Karpas-422 (cell line): Measurements from ENCODE around the gene CDC45. TPM values are rescaled to one million over a fixed set of nuclear protein-coding genes. Genes with fewer than 3 reads are reported as not detected.

Experiments used
- DNase-seq: peaks from one replicate; pipeline ENCODE4 v3.0.0-alpha.2; 2015
- H2AFZ ChIP-seq: fragments of 200-600 bp; sonication (generic); 2 replicates; pipeline ENCODE4 v1.6.1; 2014; ENCODE audit warnings: antibody characterized with exemption, low read length, mixed read lengths
- H3K27ac ChIP-seq: fragments of 200-600 bp; sonication (generic); 2 replicates; pipeline ENCODE4 v1.5.1; 2014; ENCODE audit warnings: mild to moderate bottlenecking, low read length, moderate library complexity
- H3K27me3 ChIP-seq: fragments of 200-600 bp; sonication (generic); 2 replicates; pipeline ENCODE4 v1.6.1; 2014; ENCODE audit warnings: low read length, mixed read lengths
- H3K36me3 ChIP-seq: fragments of 200-600 bp; sonication (generic); 2 replicates; pipeline ENCODE4 v1.6.1; 2014; ENCODE audit warnings: low read length, mixed read lengths; ENCODE audit not compliant: insufficient read depth
- H3K4me1 ChIP-seq: fragments of 200-600 bp; sonication (generic); 2 replicates; pipeline ENCODE4 v1.6.1; 2014; ENCODE audit warnings: mild to moderate bottlenecking, low read length, mixed read lengths
- H3K4me2 ChIP-seq: fragments of 200-600 bp; sonication (generic); 2 replicates; pipeline ENCODE4 v1.6.1; 2014; ENCODE audit warnings: low read length, low read depth, mild to moderate bottlenecking; ENCODE audit not compliant: poor library complexity, severe bottlenecking
- H3K4me3 ChIP-seq: fragments of 200-600 bp; sonication (generic); 2 replicates; pipeline ENCODE4 v1.5.1; 2014; ENCODE audit warnings: mild to moderate bottlenecking, antibody characterized with exemption, low read length, mixed read lengths
- H3K79me2 ChIP-seq: fragments of 200-600 bp; sonication (generic); 2 replicates; pipeline ENCODE4 v1.6.1; 2014; ENCODE audit warnings: mild to moderate bottlenecking, low read length, mixed read lengths
- H3K9ac ChIP-seq: fragments of 200-600 bp; sonication (generic); 2 replicates; pipeline ENCODE4 v1.6.0; 2014; ENCODE audit warnings: low read length
- H3K9me2 ChIP-seq: fragments of 200-600 bp; sonication (generic), shearing (Covaris generic); replicated peaks from 2 replicates; pipeline ENCODE4 v1.6.0; 2014; ENCODE audit warnings: mild to moderate bottlenecking, low read length, moderate library complexity; ENCODE audit not compliant: insufficient read depth
- H3K9me3 ChIP-seq: fragments of 300-700, 200-600 bp; sonication (generic); 2 replicates; pipeline ENCODE4 v1.6.1; 2014; ENCODE audit warnings: low read length, mixed read lengths
- H4K20me1 ChIP-seq: fragments of 200-600 bp; sonication (generic); 2 replicates; pipeline ENCODE4 v1.6.1; 2014; ENCODE audit warnings: mild to moderate bottlenecking, antibody characterized with exemption, low read length, low read depth; ENCODE audit not compliant: insufficient read depth
- total RNA-seq: library from RNA; depleted of rRNA; stranded (reverse); fragments of >200 nt; shearing (Covaris generic); gene quantifications from 2 replicates; pipeline ENCODE4 v1.2.3, GENCODE V29; 2014; ENCODE audit warnings: low replicate concordance

CDC45 gene
- total RNA-seq, 1 experiment from 2014 or later, result 28.1 TPM

DNA sequence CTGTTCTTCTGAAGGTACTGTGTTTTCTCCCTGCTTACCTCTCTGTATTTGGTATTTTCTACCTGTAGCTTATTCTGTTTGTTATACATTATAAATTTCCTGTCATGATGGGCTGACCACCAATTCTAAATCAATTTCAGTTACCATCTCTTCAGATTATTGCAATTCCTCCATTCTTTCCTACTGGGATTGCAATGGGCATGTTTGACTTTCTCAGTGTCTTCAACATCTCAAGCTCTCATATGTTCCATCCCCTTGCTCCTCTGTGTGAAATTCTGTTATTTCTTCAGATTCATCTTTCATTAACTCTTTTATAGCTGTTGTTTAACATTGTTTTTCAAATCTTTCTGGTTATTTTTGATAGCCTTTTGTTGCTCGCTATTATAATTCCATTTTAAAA lies 16.7 kb upstream of the CDC45 start:
- no peaks in the 10 kb centered on the region for H3K4me1 ChIP-seq
- peaks cover 46% of the 10 kb centered on the region; the same call in 1 of the 2 replicates for H3K36me3 ChIP-seq
- H3K27ac ChIP-seq, result no peak overlapping the region
- no peaks in the 10 kb centered on the region for H3K9me3 ChIP-seq
- no peak overlapping the region for H3K9ac ChIP-seq
- H4K20me1 ChIP-seq, result no peaks in the 10 kb centered on the region
- DNase-seq, result no peak
- H3K9me2 ChIP-seq, result no peaks in the 10 kb centered on the region
- 0 out of 2 replicates have a peak, but pooled peaks cover 6% of the 10 kb centered on the region for H3K79me2 ChIP-seq
- H3K4me3 ChIP-seq, result no peak overlapping the region
- H3K4me2 ChIP-seq, result no peak overlapping the region
- no peak overlapping the region for H2AFZ ChIP-seq
- no peaks in the 10 kb centered on the region for H3K27me3 ChIP-seq

DNA sequence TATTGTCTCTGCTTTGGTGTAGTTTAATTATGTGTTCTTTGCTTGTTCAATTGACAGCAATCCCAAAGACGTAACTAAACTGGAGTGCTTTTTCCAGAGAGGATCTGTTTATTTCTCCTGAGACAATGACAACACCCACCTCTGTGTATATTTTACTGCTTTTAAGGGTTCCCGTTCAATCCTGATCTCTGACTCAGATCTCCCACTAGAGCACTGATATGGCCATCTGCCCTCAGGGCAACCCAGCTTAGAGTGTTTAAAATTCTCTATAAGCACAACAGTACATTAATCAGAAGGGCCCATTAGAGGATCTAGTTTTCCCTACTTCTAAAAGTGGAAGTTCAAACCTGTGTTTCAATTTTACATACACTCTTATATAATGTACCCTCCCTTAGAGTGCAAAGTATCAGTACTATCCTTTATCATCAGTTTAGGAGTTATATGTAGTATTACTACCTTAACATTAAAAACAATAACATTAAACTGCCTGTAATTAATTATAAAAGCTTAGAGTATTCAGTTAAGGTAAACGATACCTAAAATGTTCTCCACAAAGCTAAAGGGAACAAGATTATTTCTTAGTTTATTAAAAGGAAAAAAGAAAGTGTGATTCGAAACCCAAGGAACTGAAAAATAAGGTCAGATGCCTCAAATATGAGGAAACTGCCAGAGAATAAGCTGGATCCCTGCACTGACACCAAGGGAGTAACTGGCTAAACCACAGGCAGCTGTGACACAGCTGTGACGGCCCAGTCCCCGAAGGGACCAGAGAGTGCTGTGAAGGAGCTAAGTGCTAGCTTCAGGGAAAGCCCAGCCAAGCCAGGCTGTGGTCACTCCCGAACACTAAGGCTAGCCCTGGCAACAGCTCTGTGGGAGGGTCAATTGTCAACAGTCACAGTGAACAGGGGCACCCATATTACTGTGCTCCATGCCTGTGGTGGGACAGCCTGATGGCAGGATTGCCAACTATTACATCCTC lies 15.9 kb upstream of the CDC45 start:
- no peak for DNase-seq
- Histone ChIP-seq H3K4me1 (no peaks in the 10 kb centered on the region), H3K27ac (no peak overlapping the region), H4K20me1 (no peaks in the 10 kb centered on the region), H3K27me3 (no peaks in the 10 kb centered on the region), H2AFZ (no peak overlapping the region), H3K4me3 (no peak overlapping the region), H3K9ac (no peak overlapping the region), H3K4me2 (no peak overlapping the region), H3K9me3 (no peaks in the 10 kb centered on the region), H3K36me3 (peaks cover 46% of the 10 kb centered on the region; the same call in 1 of the 2 replicates), H3K9me2 (no peaks in the 10 kb centered on the region), H3K79me2 (0 out of 2 replicates have a peak, but pooled peaks cover 6% of the 10 kb centered on the region)

DNA sequence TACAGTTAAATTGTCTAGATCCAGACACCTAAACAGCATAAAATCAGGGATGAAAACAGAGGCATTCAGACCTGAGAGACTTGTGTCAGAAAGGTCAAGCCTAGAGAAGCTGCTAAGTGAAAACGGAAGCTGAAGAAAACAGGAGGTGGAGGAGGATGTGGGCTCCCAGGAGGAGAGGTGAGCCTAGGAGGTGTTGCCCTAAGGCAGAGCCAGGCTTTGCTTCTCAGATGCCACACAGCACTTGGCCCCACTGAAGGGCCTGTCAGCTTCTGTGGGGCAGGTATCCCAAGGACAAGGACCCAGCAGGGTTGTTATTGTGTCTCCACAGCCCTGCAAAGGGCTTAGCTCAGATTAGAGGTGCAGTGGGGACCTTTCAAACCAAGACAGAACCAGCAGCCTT lies 15.2 kb upstream of the CDC45 start:
- Histone ChIP-seq H3K79me2 (0 out of 2 replicates have a peak, but pooled peaks cover 6% of the 10 kb centered on the region), H3K9me2 (no peaks in the 10 kb centered on the region), H3K4me3 (no peak overlapping the region), H3K9ac (no peak overlapping the region), H4K20me1 (no peaks in the 10 kb centered on the region; the same call in 1 of the 2 replicates), H3K36me3 (peaks cover 50% of the 10 kb centered on the region; the same call in 1 of the 2 replicates), H3K9me3 (no peaks in the 10 kb centered on the region), H3K27me3 (no peaks in the 10 kb centered on the region), H3K4me1 (no peaks in the 10 kb centered on the region), H3K27ac (no peak overlapping the region), H3K4me2 (no peak overlapping the region), H2AFZ (no peak overlapping the region)
- DNase-seq, result no peak

DNA sequence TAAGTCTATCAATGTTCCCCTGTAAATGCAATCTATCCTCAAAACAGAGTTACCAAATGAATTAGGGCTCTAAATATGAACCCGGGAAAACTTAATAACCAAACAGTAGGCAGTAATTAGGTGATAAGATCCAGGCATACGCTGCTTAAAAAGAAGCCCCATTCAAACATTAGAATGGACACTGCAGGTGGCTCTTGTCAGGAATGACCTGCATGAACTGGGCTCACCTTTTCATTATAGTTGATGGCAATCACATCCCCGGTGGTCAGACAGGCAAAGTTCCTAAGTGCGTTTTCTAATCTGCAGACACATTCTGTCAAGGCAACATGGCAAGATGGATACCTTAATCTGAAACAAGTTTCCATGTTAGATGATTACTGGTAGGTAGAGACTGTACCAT lies 14.7 kb upstream of the CDC45 start:
- Histone ChIP-seq H3K27me3 (no peaks in the 10 kb centered on the region), H3K36me3 (peaks cover 54% of the 10 kb centered on the region; the same call in 1 of the 2 replicates), H3K4me3 (no peak overlapping the region), H3K9me2 (no peaks in the 10 kb centered on the region), H3K79me2 (0 out of 2 replicates have a peak, but pooled peaks cover 6% of the 10 kb centered on the region), H2AFZ (no peak overlapping the region), H3K9ac (no peak overlapping the region), H3K27ac (no peak overlapping the region), H3K4me1 (no peaks in the 10 kb centered on the region), H4K20me1 (no peaks in the 10 kb centered on the region; the same call in 1 of the 2 replicates), H3K9me3 (no peaks in the 10 kb centered on the region), H3K4me2 (no peak overlapping the region)
- no peak for DNase-seq

DNA sequence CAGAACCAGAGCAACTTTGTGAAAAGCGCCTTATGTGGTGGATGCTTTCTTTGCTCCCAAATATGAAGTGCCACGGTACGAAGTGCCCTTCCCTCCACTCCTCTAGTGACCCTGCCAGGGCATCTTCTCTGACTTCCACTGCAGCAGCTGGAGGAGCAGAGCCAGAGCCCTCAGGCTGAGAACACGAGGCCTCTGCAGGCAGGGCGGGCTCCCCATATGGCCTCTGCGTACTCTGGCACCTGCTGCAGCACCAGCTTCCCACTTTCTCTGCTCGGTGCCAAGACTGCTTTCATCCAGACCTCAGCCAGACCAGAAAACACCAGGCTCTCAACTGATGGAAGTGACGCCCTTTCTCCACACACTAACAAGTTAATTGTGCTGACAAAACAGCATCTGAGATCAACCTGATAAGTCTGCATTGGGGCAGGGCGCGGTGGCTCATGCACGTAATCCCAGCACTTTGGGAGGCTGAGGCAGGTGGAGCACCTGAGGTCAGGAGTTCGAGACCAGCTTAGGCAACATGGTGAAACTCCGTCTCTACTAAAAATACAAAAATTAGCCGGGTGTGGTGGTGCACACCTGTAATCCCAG lies 13.5 kb upstream of the CDC45 start:
- Histone ChIP-seq H3K36me3 (peaks cover 46% of the 10 kb centered on the region; the same call in 1 of the 2 replicates), H3K4me1 (no peaks in the 10 kb centered on the region), H4K20me1 (no peaks in the 10 kb centered on the region; the same call in 1 of the 2 replicates), H3K9ac (no peak overlapping the region), H2AFZ (no peak overlapping the region), H3K4me3 (no peak overlapping the region), H3K4me2 (no peak overlapping the region), H3K9me2 (no peaks in the 10 kb centered on the region), H3K79me2 (0 out of 2 replicates have a peak, but pooled peaks cover 6% of the 10 kb centered on the region), H3K27me3 (no peaks in the 10 kb centered on the region), H3K9me3 (no peaks in the 10 kb centered on the region), H3K27ac (no peak overlapping the region)
- DNase-seq, result no peak

DNA sequence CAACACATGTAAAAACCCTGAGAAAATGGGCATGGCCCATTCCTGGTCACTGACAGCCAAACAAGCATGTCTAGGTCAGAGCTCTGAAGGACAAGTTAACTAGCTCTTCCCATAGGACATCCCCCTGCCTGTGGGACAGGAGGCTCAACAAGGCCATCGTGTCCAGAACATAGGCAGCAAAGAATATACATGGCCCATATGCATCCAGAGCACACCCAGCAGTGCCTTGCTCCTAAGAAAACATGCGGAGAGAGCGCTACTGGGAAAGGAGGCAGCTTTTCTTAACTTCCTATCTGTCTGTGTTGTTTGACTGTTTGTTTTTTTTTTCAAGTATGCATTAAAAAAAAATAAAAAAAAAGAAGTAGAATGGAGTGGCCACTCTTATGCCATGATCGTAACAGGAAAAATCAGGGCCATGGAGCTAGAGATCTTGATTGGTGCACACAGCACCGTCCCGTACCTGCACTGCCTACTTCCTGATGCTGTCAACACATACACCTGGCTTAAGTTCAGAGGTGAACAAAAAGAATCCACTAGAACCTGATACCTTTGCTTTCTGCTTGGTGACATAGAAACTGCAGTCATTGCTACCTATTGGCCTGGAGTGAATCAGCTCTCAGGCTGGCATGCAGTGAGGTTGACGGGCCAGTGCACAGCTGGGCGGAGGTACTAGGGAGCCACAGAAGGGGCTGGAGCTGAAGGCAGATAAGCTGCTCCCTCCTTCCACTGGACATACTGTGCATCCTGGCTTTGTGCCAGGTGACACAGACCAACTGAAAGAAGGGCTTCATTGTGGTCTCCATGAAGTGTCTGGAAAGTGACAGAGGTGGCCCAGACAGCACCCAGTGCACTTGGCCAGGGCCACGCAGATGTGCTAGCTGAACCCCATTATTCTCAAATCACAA lies 12.6 kb upstream of the CDC45 start:
- H3K9me2 ChIP-seq, result no peaks in the 10 kb centered on the region
- H2AFZ ChIP-seq, result no peak overlapping the region
- no peaks in the 10 kb centered on the region; the same call in 1 of the 2 replicates for H4K20me1 ChIP-seq
- H3K9me3 ChIP-seq, result no peaks in the 10 kb centered on the region
- no peak overlapping the region for H3K9ac ChIP-seq
- no peak overlapping the region for H3K4me2 ChIP-seq
- 0 out of 2 replicates have a peak, but pooled peaks cover 6% of the 10 kb centered on the region for H3K79me2 ChIP-seq
- DNase-seq, result no peak
- no peaks in the 10 kb centered on the region for H3K4me1 ChIP-seq
- H3K27me3 ChIP-seq, result no peaks in the 10 kb centered on the region
- no peak overlapping the region for H3K4me3 ChIP-seq
- no peak overlapping the region for H3K27ac ChIP-seq
- H3K36me3 ChIP-seq, result peaks cover 42% of the 10 kb centered on the region; the same call in 1 of the 2 replicates

DNA sequence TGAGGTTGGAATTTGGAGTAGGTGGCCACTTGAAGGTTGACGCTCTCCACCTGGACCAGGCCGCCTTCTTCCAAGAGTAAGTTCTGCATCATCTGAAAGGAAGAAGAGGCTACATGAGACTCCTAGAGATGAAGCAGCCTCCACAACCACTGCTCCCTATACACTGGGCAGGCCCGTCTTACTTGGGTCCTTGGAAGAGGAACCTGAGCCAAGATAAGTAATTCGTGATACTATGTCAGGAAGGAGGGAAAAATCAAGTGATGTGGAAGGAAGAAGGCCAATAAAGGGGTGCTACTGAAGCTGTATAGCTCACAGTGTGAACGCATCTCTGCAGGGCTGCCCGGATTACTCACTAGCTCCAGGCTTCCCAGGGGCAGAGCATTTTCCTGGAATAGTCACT lies 11.8 kb upstream of the CDC45 start:
- Histone ChIP-seq H3K27ac (no peak overlapping the region), H3K4me1 (no peaks in the 10 kb centered on the region), H3K36me3 (peaks cover 42% of the 10 kb centered on the region; the same call in 1 of the 2 replicates), H3K9me2 (no peaks in the 10 kb centered on the region), H3K27me3 (no peaks in the 10 kb centered on the region), H2AFZ (no peak overlapping the region), H3K4me3 (no peak overlapping the region), H3K9ac (no peak overlapping the region), H4K20me1 (no peaks in the 10 kb centered on the region; the same call in 1 of the 2 replicates), H3K4me2 (no peak overlapping the region), H3K79me2 (peaks cover 10% of the 10 kb centered on the region), H3K9me3 (no peaks in the 10 kb centered on the region)
- DNase-seq, result no peak
